RWPE2 (cell line): ENCODE results near the gene KRT6A.
"Not testable (repeated sequence)": the region's sequence is repeated elsewhere in the genome, so short reads cannot be mapped to it uniquely, and the experiment has no call there.

Experiments
- ATAC-seq: fragments of 200-7000 bp; cut with Tn5 transposase; 3 replicates; pipeline ENCODE4 v1.9.1; 2021; ENCODE audit warnings: low read depth
- DNase-seq: peaks from one replicate; pipeline ENCODE4 v3.0.0-alpha.2; 2020; ENCODE audit warnings: low spot score
- H3K27ac ChIP-seq: fragments of 450-650 bp; 2 replicates; pipeline ENCODE4 v1.5.1; 2017; ENCODE audit warnings: mild to moderate bottlenecking; ENCODE audit not compliant: poor library complexity, severe bottlenecking
- H3K27me3 ChIP-seq: fragments of 250-450 bp; sonication (Bioruptor Pico); 2 replicates; pipeline ENCODE4 v1.5.1; 2021; ENCODE audit warnings: mild to moderate bottlenecking, moderate library complexity; ENCODE audit not compliant: insufficient read depth, poor library complexity, severe bottlenecking
- H3K36me3 ChIP-seq: fragments of 250-450 bp; sonication (Bioruptor Pico); 2 replicates; pipeline ENCODE4 v1.5.1; 2020; ENCODE audit warnings: low read depth, mild to moderate bottlenecking, moderate library complexity
- H3K4me1 ChIP-seq: fragments of 250-450 bp; sonication (Bioruptor Pico); 2 replicates; pipeline ENCODE4 v1.5.1; 2021; ENCODE audit warnings: mild to moderate bottlenecking, moderate library complexity; ENCODE audit not compliant: insufficient read depth, poor library complexity, severe bottlenecking
- H3K4me3 ChIP-seq: fragments of 250-450 bp; sonication (Bioruptor Pico); 2 replicates; pipeline ENCODE4 v1.5.1; 2021; ENCODE audit warnings: mild to moderate bottlenecking, moderate library complexity; ENCODE audit not compliant: severe bottlenecking
- H3K9me3 ChIP-seq: fragments of 250-450 bp; sonication (Bioruptor Pico); 2 replicates; pipeline ENCODE4 v1.5.1; 2021; ENCODE audit warnings: mild to moderate bottlenecking, moderate library complexity; ENCODE audit not compliant: severe bottlenecking
- TF ChIP-seq, protein P1 (sequence below): fragments of 450-650 bp; IDR thresholded peaks from one replicate; pipeline ENCODE4 v1.5.1; 2017; ENCODE audit warnings: mild to moderate bottlenecking, moderate library complexity; ENCODE audit not compliant: poor library complexity, severe bottlenecking

Gene KRT6A

DNA sequence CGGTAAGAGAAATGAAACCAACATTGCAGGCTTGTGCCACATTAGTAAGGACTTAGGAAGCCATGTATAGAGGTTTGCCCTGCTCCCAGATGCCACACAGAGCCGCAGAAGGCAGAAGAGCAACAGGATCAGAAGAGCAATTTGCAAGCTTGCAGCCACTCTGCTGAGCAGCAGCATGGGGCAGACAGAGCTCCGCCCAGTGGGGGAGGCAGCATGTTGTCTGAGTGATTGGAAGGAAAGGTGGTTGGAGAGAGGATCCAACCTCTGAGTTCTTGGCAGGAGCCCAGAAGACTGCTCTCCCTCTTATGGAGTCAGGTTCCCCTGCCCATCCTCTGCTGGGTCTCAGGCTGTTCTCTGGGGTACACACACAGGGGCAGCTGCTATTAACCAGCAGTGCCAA is 2.3 kb upstream of the KRT6A start:
- peaks cover 44% of the 10 kb centered on the region for H3K4me1 ChIP-seq
- H3K36me3 ChIP-seq: peaks cover 22% of the 10 kb centered on the region
- ATAC-seq (peak; percentile 15), DNase-seq (no peak)
- peak overlapping the region; percentile 100 for H3K27ac ChIP-seq
- no peak overlapping the region for H3K4me3 ChIP-seq
- H3K9me3 ChIP-seq: no peaks in the 10 kb centered on the region
- no peaks in the 10 kb centered on the region for H3K27me3 ChIP-seq
- TF ChIP-seq, protein P1, sequence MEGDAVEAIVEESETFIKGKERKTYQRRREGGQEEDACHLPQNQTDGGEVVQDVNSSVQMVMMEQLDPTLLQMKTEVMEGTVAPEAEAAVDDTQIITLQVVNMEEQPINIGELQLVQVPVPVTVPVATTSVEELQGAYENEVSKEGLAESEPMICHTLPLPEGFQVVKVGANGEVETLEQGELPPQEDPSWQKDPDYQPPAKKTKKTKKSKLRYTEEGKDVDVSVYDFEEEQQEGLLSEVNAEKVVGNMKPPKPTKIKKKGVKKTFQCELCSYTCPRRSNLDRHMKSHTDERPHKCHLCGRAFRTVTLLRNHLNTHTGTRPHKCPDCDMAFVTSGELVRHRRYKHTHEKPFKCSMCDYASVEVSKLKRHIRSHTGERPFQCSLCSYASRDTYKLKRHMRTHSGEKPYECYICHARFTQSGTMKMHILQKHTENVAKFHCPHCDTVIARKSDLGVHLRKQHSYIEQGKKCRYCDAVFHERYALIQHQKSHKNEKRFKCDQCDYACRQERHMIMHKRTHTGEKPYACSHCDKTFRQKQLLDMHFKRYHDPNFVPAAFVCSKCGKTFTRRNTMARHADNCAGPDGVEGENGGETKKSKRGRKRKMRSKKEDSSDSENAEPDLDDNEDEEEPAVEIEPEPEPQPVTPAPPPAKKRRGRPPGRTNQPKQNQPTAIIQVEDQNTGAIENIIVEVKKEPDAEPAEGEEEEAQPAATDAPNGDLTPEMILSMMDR: peak; percentile 5

DNA sequence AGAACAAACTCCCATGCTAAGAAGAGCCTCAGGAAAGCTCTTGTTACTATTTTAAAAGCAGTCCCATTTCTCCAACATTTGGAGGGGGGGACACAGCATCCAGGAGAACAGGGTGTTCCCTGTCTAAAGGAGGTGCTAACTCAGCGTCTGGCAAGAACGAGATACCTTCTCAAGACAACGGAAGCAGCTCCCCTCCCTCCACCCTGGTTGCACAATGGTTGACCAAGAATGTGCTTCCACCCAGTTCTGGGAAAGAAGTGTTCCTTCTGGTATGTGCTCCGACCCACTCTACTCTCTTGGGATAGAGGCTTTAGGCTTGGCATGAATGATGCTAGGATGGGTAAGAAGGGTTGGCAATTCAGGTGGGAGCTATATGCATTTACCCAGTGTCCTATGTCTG is 1.5 kb upstream of the KRT6A start:
- Histone ChIP-seq H3K36me3 (peaks cover 30% of the 10 kb centered on the region), H3K4me1 (peaks cover 40% of the 10 kb centered on the region), H3K4me3 (no peak overlapping the region), H3K27me3 (no peaks in the 10 kb centered on the region), H3K9me3 (no peaks in the 10 kb centered on the region), H3K27ac (peak overlapping the region; percentile 100)
- TF ChIP-seq, protein P1: no peak
- DNase-seq: peak; percentile 91
- ATAC-seq: peak; percentile 54

DNA sequence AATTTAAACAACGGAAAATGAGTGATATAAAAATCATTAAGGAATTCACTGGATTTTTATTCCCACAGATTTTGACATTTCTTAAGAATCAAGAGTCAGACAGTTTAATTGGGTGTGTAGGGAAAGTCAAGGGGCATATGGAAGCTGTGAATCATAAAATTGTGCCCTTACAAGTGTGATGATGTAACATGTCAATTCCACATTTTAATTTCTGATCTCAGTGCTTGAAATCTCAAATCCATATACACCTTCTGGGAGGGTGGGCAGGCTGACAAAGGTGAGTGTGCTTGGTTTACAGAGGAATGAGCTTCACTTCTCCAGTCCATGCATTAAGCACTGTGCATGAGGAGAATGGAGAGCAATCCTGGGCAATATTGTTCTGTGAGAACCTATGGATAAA is 1.0 kb upstream of the KRT6A start:
- Histone ChIP-seq H3K9me3 (no peaks in the 10 kb centered on the region), H3K36me3 (peaks cover 34% of the 10 kb centered on the region), H3K27ac (peak overlapping the region; percentile 100), H3K4me1 (peaks cover 38% of the 10 kb centered on the region), H3K27me3 (no peaks in the 10 kb centered on the region), H3K4me3 (no peak overlapping the region)
- TF ChIP-seq, protein P1: no peak
- ATAC-seq (peak; percentile 3), DNase-seq (no peak)

DNA sequence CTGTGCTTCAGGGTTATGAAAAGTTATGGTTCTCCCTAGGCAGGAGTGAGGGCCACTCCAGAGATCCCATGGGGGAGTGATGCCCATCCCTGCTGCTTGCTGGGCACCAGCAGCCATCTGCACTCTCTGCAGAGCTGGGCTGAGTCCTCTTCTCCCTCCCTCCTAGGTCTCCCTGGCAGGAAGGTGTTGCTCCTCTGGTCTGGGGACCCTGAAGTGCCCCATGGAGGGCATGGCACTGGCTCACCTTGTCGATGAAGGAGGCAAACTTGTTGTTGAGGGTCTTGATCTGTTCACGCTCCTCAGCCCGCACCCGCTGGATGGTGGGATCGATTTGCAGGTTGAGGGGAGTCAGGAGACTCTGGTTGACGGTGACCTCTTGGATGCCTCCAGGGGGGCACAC is 652 bp downstream of the KRT6A start:
- not testable (repeated sequence) for H3K9me3 ChIP-seq, H3K27me3 ChIP-seq, DNase-seq, ATAC-seq
- peak overlapping the region; percentile 59 for H3K4me3 ChIP-seq
- H3K27ac ChIP-seq: peak overlapping the region; percentile 100
- peaks cover 51% of the 10 kb centered on the region for H3K36me3 ChIP-seq
- peaks cover 38% of the 10 kb centered on the region for H3K4me1 ChIP-seq

DNA sequence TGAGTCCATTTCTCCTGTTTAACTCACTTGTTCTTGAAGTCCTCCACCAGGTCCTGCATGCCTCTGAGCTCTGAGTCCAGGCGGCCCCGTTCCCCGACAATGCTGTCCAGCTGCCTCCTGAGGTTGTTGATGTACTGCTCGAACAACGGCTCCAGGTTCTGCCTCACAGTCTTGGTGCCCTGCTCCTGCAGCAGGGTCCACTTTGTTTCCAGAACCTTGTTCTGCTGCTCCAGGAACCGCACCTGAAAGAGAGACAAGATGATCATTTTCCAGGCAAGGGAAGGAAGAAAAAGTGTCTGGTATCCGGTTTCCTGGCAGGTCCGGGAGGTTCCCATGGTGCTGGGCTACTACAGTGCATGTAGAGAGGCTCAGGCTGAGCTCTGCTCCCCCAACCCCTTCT is 1.6 kb downstream of the KRT6A start:
- H3K27me3 ChIP-seq, H3K9me3 ChIP-seq, DNase-seq, ATAC-seq: not testable (repeated sequence)
- Histone ChIP-seq H3K36me3 (peaks cover 56% of the 10 kb centered on the region), H3K27ac (peak overlapping the region; percentile 100), H3K4me1 (peaks cover 29% of the 10 kb centered on the region), H3K4me3 (peak overlapping the region; percentile 59)

DNA sequence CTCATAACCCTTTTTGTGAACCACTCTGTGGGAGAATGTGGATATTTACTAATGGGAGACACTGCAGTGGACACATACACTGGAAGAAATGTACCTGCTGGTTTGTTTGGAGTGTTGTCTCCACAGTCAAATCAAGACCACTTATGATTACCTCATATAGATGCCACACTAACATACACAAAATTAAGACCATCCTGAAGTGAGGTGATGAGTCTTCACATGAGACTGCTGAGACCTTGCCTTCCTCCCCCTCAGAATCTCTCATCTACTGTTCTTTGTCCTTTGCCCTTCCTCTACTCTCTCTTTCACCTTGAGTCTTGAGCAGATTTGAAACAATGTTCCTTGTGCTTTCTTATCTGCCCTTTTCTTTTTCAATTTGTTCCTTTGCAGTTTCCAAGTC is 4.3 kb downstream of the KRT6A start:
- no peak for DNase-seq
- Histone ChIP-seq H3K9me3 (peaks cover 11% of the 10 kb centered on the region), H3K4me1 (peaks cover 4% of the 10 kb centered on the region), H3K27ac (peak overlapping the region; percentile 100), H3K27me3 (no peaks in the 10 kb centered on the region), H3K4me3 (no peak overlapping the region), H3K36me3 (peaks cover 56% of the 10 kb centered on the region)
- TF ChIP-seq, protein P1: no peak
- no peak for ATAC-seq

DNA sequence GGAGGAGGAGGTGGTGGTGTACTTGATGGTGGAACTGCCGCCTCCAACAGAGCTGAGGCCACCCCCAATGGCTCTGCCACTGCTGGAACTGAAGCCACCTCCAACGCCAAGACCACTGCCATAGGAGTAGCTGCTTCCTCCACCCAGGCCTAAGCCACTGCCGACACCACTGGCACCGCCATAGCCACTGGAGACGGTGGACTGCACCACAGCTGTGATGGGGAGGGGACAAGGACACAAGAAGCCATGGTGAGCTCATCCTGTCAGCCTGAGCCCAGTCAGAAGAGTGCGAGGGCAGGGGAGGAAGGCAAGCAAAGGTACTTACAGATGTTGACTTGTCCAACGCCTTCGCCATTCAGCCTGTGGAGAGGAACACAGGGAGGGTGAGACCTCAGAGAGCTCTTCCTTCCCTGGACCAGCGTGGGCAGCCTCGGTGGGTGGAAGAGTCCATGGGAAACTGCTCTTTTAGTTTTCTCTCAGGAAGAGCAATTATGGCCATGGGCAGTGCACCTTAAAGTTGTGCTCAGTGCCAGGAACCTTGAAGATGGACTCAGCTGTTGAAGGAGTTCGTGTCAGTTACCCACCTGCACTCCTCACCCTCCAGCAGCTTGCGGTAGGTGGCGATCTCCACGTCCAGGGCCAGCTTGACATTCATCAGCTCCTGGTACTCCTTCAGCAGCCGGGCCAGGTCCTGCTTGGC is 5.2 kb downstream of the KRT6A start:
- not testable (repeated sequence) for H3K4me1 ChIP-seq, H3K27me3 ChIP-seq, H3K4me3 ChIP-seq, DNase-seq
- peaks cover 11% of the 10 kb centered on the region for H3K9me3 ChIP-seq
- peaks cover 56% of the 10 kb centered on the region for H3K36me3 ChIP-seq
- H3K27ac ChIP-seq: peak overlapping the region; percentile 100
- ATAC-seq: peak; percentile 1; the same call in 2 of the 3 replicates
